H1 (cell line): ENCODE data around the gene TTC28.

Source experiments
- BCL11A ChIP-seq, 2 experiments: IDR thresholded peaks; one replicate each; pipeline ENCODE4 v1.6.1; 2011; ENCODE audit warnings: low read depth in 2 of 2, low read length in 2 of 2, mild to moderate bottlenecking in 2 of 2
- CHD7 ChIP-seq: fragments of 300-600 bp; sonication (generic); IDR thresholded peaks from 2 replicates; pipeline ENCODE4 v1.7.1; 2012; ENCODE audit warnings: low read length, moderate library complexity, mild to moderate bottlenecking, inconsistent platforms; ENCODE audit not compliant: insufficient replicate concordance
- CREB1 ChIP-seq: IDR thresholded peaks from 2 replicates; pipeline ENCODE4 v1.6.1; 2012; ENCODE audit warnings: inconsistent platforms
- CTCF ChIP-seq, 3 experiments: IDR thresholded peaks; 1 replicate in 2 of 3; 2 replicates in 1 of 3; pipeline versions ENCODE4 v1.5.1 to v1.6.1; 2011; ENCODE audit warnings: low read length in 3 of 3, mild to moderate bottlenecking in 3 of 3, inconsistent platforms in 2 of 3, low read depth in 1 of 3, moderate library complexity in 1 of 3; ENCODE audit not compliant: insufficient read depth in 1 of 3; ENCODE audit errors: control extremely low read depth in 1 of 3
- EP300 ChIP-seq, 2 experiments: IDR thresholded peaks; 1 replicate in 1 of 2; 2 replicates in 1 of 2; pipeline ENCODE4 v1.6.1; 2011 to 2012; ENCODE audit warnings: low read depth in 2 of 2, low read length in 2 of 2, mild to moderate bottlenecking in 2 of 2, borderline replicate concordance in 1 of 2, inconsistent platforms in 1 of 2, moderate library complexity in 1 of 2
- EZH2 ChIP-seq: fragments of 200-600 bp; sonication (generic); IDR thresholded peaks from 2 replicates; pipeline ENCODE4 v1.7.1; 2012; ENCODE audit warnings: low read depth, mild to moderate bottlenecking, moderate library complexity, low read length, inconsistent platforms; ENCODE audit not compliant: severe bottlenecking
- KDM1A ChIP-seq: fragments of 200-600, 300-600 bp; sonication (generic); IDR thresholded peaks from 2 replicates; pipeline ENCODE4 v1.7.1; 2016; ENCODE audit warnings: mild to moderate bottlenecking, low read length, borderline replicate concordance
- POLR2A ChIP-seq, 2 experiments: IDR thresholded peaks; 1 replicate in 1 of 2; 2 replicates in 1 of 2; pipeline ENCODE4 v1.6.1; 2011; ENCODE audit warnings: low read depth in 2 of 2, low read length in 2 of 2, mild to moderate bottlenecking in 2 of 2; ENCODE audit errors: control extremely low read depth in 1 of 2
- TAF1 ChIP-seq: IDR thresholded peaks from 2 replicates; pipeline ENCODE4 v1.6.1; 2011; ENCODE audit warnings: mild to moderate bottlenecking, low read depth, low read length

GRCh38 chr22:28299309-28299708 is 380.3 kb downstream of the TTC28 start:
- TF ChIP-seq TAF1 (no peak), EZH2 (no peak), POLR2A (IDR thresholded peaks at IDR 0.05; ENCODE audit: control extremely low read depth in 1 of 2, low read depth in 2 of 2, low read length in 2 of 2) (no peak), CTCF (IDR thresholded peaks at IDR 0.05; ENCODE audit: control extremely low read depth in 1 of 3, insufficient read depth in 1 of 3, low read depth in 1 of 3, low read length in 3 of 3) (no peak), EP300 (IDR thresholded peaks at IDR 0.05; ENCODE audit: borderline replicate concordance in 1 of 2, low read depth in 2 of 2, low read length in 2 of 2) (no peak), CHD7 (no peak), BCL11A (IDR thresholded peaks at IDR 0.05; ENCODE audit: low read depth in 2 of 2, low read length in 2 of 2) (no peak), KDM1A (no peak), CREB1 (no peak)
